ENCODE measurements around the gene AMOTL1. TPM values are rescaled to one million over a fixed set of nuclear protein-coding genes. Genes with fewer than 3 reads are reported as not detected.

AMOTL1 gene
- polyA plus RNA-seq, 1 donor (not counting 4 experiments of a cell fraction or from before 2014, with no cell fraction given): 86.5 TPM

DNA sequence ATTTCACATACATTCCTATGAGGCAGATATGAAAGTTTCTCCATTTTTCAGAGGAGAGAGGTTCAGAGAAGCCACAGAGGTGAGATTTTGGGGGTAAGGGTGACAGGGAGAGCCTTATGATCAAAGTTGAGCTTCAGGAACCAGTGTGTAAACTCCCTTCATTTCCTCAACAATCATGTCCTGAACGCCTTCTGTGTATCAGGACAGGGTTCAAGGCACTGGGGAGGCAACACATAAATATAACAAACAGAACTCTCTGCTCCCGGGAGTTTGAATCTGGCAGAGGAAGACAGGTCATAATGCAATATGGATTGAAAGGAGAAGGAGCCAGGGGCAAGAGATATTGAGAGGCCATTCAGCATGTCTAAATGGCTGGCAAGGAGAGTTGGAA lies 28.0 kb downstream of the AMOTL1 start:
- no peak overlapping the region for H3K4me2 ChIP-seq (ENCODE audit: control insufficient read depth, extremely low read depth, insufficient read depth, low read depth, low read length)
- no peak for FAIRE-seq
- peaks cover 7% of the 10 kb centered on the region for H3K9me1 ChIP-seq (ENCODE audit: control insufficient read depth, extremely low read depth, insufficient read depth, low read length)
- H3K36me3 ChIP-seq (ENCODE audit: control insufficient read depth in 2 of 2, extremely low read depth in 1 of 2, insufficient read depth in 2 of 2, low read length in 2 of 2): peaks cover 21 to 41% of the 10 kb centered on the region in 2 experiments
- H3K79me2 ChIP-seq (ENCODE audit: control insufficient read depth, insufficient read depth, low read length): peaks cover 100% of the 10 kb centered on the region
- H3K4me3 ChIP-seq (ENCODE audit: control insufficient read depth in 2 of 3, extremely low read depth in 1 of 3, insufficient read depth in 2 of 3, low read depth in 1 of 3, low read length in 3 of 3): no peak overlapping the region
- H3K9ac ChIP-seq (ENCODE audit: control insufficient read depth, extremely low read depth, insufficient read depth, low read length): no peak overlapping the region
- H2AFZ ChIP-seq (ENCODE audit: control insufficient read depth, low read length): no peak overlapping the region
- H3K27ac ChIP-seq (ENCODE audit: control insufficient read depth, insufficient read depth, low read length): no peak overlapping the region
- dilution Hi-C loops (cut with MboI; ENCODE audit: extremely low pct_ligation_motif_present, low sequenced_read_pairs): no loop called here
- TF ChIP-seq EZH2 (IDR thresholded peaks at IDR 0.05; ENCODE audit: low read length): no peak
- TF ChIP-seq, protein P1, sequence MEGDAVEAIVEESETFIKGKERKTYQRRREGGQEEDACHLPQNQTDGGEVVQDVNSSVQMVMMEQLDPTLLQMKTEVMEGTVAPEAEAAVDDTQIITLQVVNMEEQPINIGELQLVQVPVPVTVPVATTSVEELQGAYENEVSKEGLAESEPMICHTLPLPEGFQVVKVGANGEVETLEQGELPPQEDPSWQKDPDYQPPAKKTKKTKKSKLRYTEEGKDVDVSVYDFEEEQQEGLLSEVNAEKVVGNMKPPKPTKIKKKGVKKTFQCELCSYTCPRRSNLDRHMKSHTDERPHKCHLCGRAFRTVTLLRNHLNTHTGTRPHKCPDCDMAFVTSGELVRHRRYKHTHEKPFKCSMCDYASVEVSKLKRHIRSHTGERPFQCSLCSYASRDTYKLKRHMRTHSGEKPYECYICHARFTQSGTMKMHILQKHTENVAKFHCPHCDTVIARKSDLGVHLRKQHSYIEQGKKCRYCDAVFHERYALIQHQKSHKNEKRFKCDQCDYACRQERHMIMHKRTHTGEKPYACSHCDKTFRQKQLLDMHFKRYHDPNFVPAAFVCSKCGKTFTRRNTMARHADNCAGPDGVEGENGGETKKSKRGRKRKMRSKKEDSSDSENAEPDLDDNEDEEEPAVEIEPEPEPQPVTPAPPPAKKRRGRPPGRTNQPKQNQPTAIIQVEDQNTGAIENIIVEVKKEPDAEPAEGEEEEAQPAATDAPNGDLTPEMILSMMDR (optimal IDR thresholded peaks at IDR 0.05 in 1 of 3, IDR thresholded peaks at IDR 0.05 in 1 of 3, conservative IDR thresholded peaks at IDR 0.05 in 1 of 3; ENCODE audit: extremely low read depth in 1 of 3, insufficient read depth in 2 of 3, low read length in 3 of 3): no peak
- H3K9me3 ChIP-seq (ENCODE audit: control insufficient read depth, low read depth, low read length): no peaks in the 10 kb centered on the region
- peaks cover 24% of the 10 kb centered on the region for H3K4me1 ChIP-seq (ENCODE audit: control insufficient read depth, extremely low read depth, insufficient read depth, low read length)
- peaks cover 45% of the 10 kb centered on the region for H4K20me1 ChIP-seq (ENCODE audit: control insufficient read depth, extremely low read depth, insufficient read depth, low read length)
- no peak for DNase-seq (ENCODE audit: low read depth, low spot score)
- no peaks in the 10 kb centered on the region for H3K27me3 ChIP-seq (ENCODE audit: control insufficient read depth, extremely low read depth, insufficient read depth, low read length)

DNA sequence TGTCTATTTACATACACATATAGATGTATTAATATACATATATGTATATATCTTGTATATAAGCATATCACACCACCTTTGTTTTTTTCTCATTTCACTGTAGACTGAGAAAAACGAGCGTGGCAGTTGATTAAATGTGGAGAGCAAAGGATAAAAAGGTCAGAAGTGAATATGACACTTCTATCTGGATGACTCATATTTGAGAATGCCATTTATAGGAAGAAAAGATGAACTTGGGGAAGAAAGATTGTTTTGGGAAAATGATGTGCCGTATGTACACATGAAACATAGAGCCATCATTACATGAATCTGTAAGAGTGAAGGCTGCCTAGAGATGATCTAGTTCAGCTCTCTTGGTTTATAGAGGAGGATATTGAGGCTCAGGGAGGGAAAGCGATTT lies 28.7 kb downstream of the AMOTL1 start:
- dilution Hi-C loops (cut with MboI; ENCODE audit: extremely low pct_ligation_motif_present, low sequenced_read_pairs): no loop called here
- Histone ChIP-seq H3K9me3 (ENCODE audit: control insufficient read depth, low read depth, low read length) (no peaks in the 10 kb centered on the region), H4K20me1 (ENCODE audit: control insufficient read depth, extremely low read depth, insufficient read depth, low read length) (peaks cover 44% of the 10 kb centered on the region), H3K36me3 (ENCODE audit: control insufficient read depth in 2 of 2, extremely low read depth in 1 of 2, insufficient read depth in 2 of 2, low read length in 2 of 2) (peaks cover 19 to 37% of the 10 kb centered on the region in 2 experiments), H3K4me1 (ENCODE audit: control insufficient read depth, extremely low read depth, insufficient read depth, low read length) (peaks cover 22% of the 10 kb centered on the region), H3K9ac (ENCODE audit: control insufficient read depth, extremely low read depth, insufficient read depth, low read length) (no peak overlapping the region), H3K4me3 (ENCODE audit: control insufficient read depth in 2 of 3, extremely low read depth in 1 of 3, insufficient read depth in 2 of 3, low read depth in 1 of 3, low read length in 3 of 3) (no peak overlapping the region), H3K27me3 (ENCODE audit: control insufficient read depth, extremely low read depth, insufficient read depth, low read length) (no peaks in the 10 kb centered on the region), H3K79me2 (ENCODE audit: control insufficient read depth, insufficient read depth, low read length) (peaks cover 100% of the 10 kb centered on the region), H3K27ac (ENCODE audit: control insufficient read depth, insufficient read depth, low read length) (no peak overlapping the region), H3K9me1 (ENCODE audit: control insufficient read depth, extremely low read depth, insufficient read depth, low read length) (peaks cover 8% of the 10 kb centered on the region), H3K4me2 (ENCODE audit: control insufficient read depth, extremely low read depth, insufficient read depth, low read depth, low read length) (no peak overlapping the region), H2AFZ (ENCODE audit: control insufficient read depth, low read length) (no peak overlapping the region)
- no peak for FAIRE-seq
- no peak for TF ChIP-seq EZH2 (IDR thresholded peaks at IDR 0.05; ENCODE audit: low read length)
- TF ChIP-seq, protein P1 (optimal IDR thresholded peaks at IDR 0.05 in 1 of 3, IDR thresholded peaks at IDR 0.05 in 1 of 3, conservative IDR thresholded peaks at IDR 0.05 in 1 of 3; ENCODE audit: extremely low read depth in 1 of 3, insufficient read depth in 2 of 3, low read length in 3 of 3): no peak
- DNase-seq (ENCODE audit: low read depth, low spot score): no peak

Data from keratinocyte (primary cell).